Lower leg skin (tissue), 3 donors: ENCODE data around the gene LBX2.

Experiments
- CTCF ChIP-seq, 3 donors: fragments of 450-650 bp; IDR thresholded peaks; one replicate each; pipeline ENCODE4 v1.5.1; 2016; ENCODE audit warnings: antibody characterized with exemption in 3 of 3, mild to moderate bottlenecking in 3 of 3, moderate library complexity in 2 of 3
- POLR2A ChIP-seq, 2 donors: fragments of 450-650 bp; IDR thresholded peaks; one replicate each; pipeline ENCODE4 v1.6.1; 2016 to 2017; ENCODE audit warnings: antibody characterized with exemption in 2 of 2, mild to moderate bottlenecking in 1 of 2, moderate library complexity in 1 of 2

- TF ChIP-seq POLR2A (IDR thresholded peaks at IDR 0.05) (no peak), CTCF (IDR thresholded peaks at IDR 0.05) (no peak)
Measured at GRCh38 chr2:74527741-74528140, 28.3 kb upstream of the LBX2 start.
